PC-9 (cell line): ENCODE data around the gene SEMA4B. TPM values are rescaled to one million over a fixed set of nuclear protein-coding genes. Genes with fewer than 3 reads are reported as not detected.
A peak's percentile ranks its signal among the peaks of the same experiment; 100 is the strongest.

Source experiments
- BruUV-seq: library from RNA; stranded (reverse); fragments of 400-500 nt; replicated peaks from 2 replicates; lab custom pipeline; 2021; lab: Mats Ljungman, UMichigan
- CTCF ChIA-PET: fragments of 300-600 bp; sonication (Branson Sonifier 250); formaldehyde crosslinking; loops from one replicate; lab custom pipeline; 2022; ENCODE audit warnings: antibody characterized with exemption; lab: Charles Lee
- POLR2A ChIA-PET: fragments of 300-600 bp; sonication (Branson Sonifier 250); formaldehyde crosslinking; loops from one replicate; lab custom pipeline; 2022; ENCODE audit warnings: antibody characterized with exemption; ENCODE audit not compliant: unreplicated experiment; lab: Charles Lee
- DNase-seq, 2 experiments: peaks; one replicate each; pipeline versions ENCODE4 v3.0.0 to v3.0.0-alpha.2; 2015 to 2022; ENCODE audit warnings: mixed read lengths in 1 of 2
- H2AFZ ChIP-seq: fragments of 200-600 bp; sonication (generic); 2 replicates; pipeline ENCODE4 v1.8.1; 2017; ENCODE audit warnings: antibody characterized with exemption
- H3F3A ChIP-seq: fragments of 200-600 bp; sonication (generic); 2 replicates; pipeline ENCODE4 v1.8.1; 2017; ENCODE audit warnings: antibody characterized with exemption, mild to moderate bottlenecking, low read depth; ENCODE audit not compliant: insufficient read depth
- H3K27ac ChIP-seq: fragments of 200-600 bp; sonication (generic); 2 replicates; pipeline ENCODE4 v1.6.1; 2016; ENCODE audit warnings: mixed run types
- H3K27me3 ChIP-seq: fragments of 200-600 bp; sonication (generic); 2 replicates; pipeline ENCODE4 v1.6.1; 2016; ENCODE audit warnings: low read depth, mixed run types; ENCODE audit not compliant: insufficient read depth
- H3K36me3 ChIP-seq: fragments of 200-600 bp; sonication (generic); 2 replicates; pipeline ENCODE4 v1.6.1; 2016; ENCODE audit warnings: low read depth, mixed run types
- H3K4me1 ChIP-seq: fragments of 200-600 bp; sonication (generic); replicated peaks from 2 replicates; pipeline ENCODE4 v1.6.1; 2016; ENCODE audit warnings: mixed run types; ENCODE audit not compliant: insufficient read depth
- H3K4me2 ChIP-seq: fragments of 200-600 bp; sonication (generic); 2 replicates; pipeline ENCODE4 v1.6.1; 2017; ENCODE audit warnings: mixed run types
- H3K4me3 ChIP-seq: fragments of 200-600 bp; sonication (generic); 2 replicates; pipeline ENCODE4 v1.6.1; 2016; ENCODE audit warnings: mixed run types
- H3K79me2 ChIP-seq: fragments of 200-600 bp; sonication (generic); 2 replicates; pipeline ENCODE4 v1.6.1; 2017; ENCODE audit warnings: low read depth, mixed run types
- H3K9me2 ChIP-seq: fragments of 200-600 bp; sonication (generic); 2 replicates; pipeline ENCODE4 v1.8.1; 2017; ENCODE audit warnings: mild to moderate bottlenecking; ENCODE audit not compliant: insufficient read depth
- H3K9me3 ChIP-seq: fragments of 200-600 bp; sonication (generic); 2 replicates; pipeline ENCODE4 v1.8.1; 2016; ENCODE audit warnings: low read depth; ENCODE audit not compliant: insufficient read depth
- H4K20me1 ChIP-seq: fragments of 200-600 bp; sonication (generic); 2 replicates; pipeline ENCODE4 v1.8.1; 2017; ENCODE audit not compliant: insufficient read depth
- CTCF ChIP-seq: fragments of 200-600 bp; sonication (generic); conservative IDR thresholded peaks from 2 replicates; pipeline ENCODE4 v1.6.1; 2017; ENCODE audit warnings: mixed run types, antibody characterized with exemption, mild to moderate bottlenecking, moderate library complexity
- EZH2 ChIP-seq: fragments of 200-600 bp; sonication (generic); IDR thresholded peaks from 2 replicates; pipeline ENCODE4 v1.8.0; 2017; ENCODE audit warnings: antibody characterized with exemption, low read depth
- intact Hi-C: fragments of 100-400 bp; cut with micrococcal nuclease; formaldehyde crosslinking; loops from one replicate; pipeline ENCODE4 v1.10.0; 2022; ENCODE audit not compliant: unreplicated experiment
- total RNA-seq: library from RNA; stranded (reverse); gene quantifications from 2 replicates; pipeline ENCODE4 v1.2.3, GENCODE V29; 2021

SEMA4B gene
- total RNA-seq, 1 experiment from 2014 or later: 70.7 TPM

GRCh38 chr15:90211009-90211408 is 9.9 kb downstream of the SEMA4B start:
- intact Hi-C loops: loop anchor here (1.0 to 5.0 kb wide), 2 partner anchors 27 to 109 kb away; partner anchors contain the start of gene IDH2
- peaks cover 85% of the 10 kb centered on the region for H3K79me2 ChIP-seq

GRCh38 chr15:90211440-90212143 is 10.5 kb downstream of the SEMA4B start:
- no peak for TF ChIP-seq CTCF
- TF ChIP-seq EZH2: no peak
- intact Hi-C loops: loop anchor here (1.0 to 5.0 kb wide), 3 partner anchors 27 to 109 kb away; partner anchors contain the start of gene IDH2
- ChIA-PET POLR2A (interaction anchor here (0.7 kb wide), 1 partner anchor 109 kb away, joined by 3 read pairs; no protein-coding TSS in a partner anchor), CTCF (interaction anchor here (1.0 kb wide), 2 partner anchors 10 to 50 kb away, joined by 3 to 4 read pairs; no protein-coding TSS in a partner anchor)
- Histone ChIP-seq H3K4me2 (peak overlapping the region; percentile 88), H3F3A (peaks cover 90% of the 10 kb centered on the region), H3K9me2 (no peaks in the 10 kb centered on the region), H2AFZ (no peak overlapping the region), H3K79me2 (peaks cover 85% of the 10 kb centered on the region), H3K27me3 (no peaks in the 10 kb centered on the region), H3K9me3 (no peaks in the 10 kb centered on the region), H3K4me3 (peak overlapping the region; percentile 51; the same call in 1 of the 2 replicates), H3K36me3 (peaks cover 52% of the 10 kb centered on the region), H3K27ac (peak overlapping the region; percentile 99), H4K20me1 (no peaks in the 10 kb centered on the region), H3K4me1 (peaks cover 88% of the 10 kb centered on the region)
- DNase-seq: peak; percentile 89 to 90
- no TSS peak for BruUV-seq

More at GRCh38 chr15:90211009-90211408, 9.9 kb downstream of the SEMA4B start:
- CTCF ChIA-PET: no interaction called here
- H3K27ac ChIP-seq: peak overlapping the region; percentile 99
- peak overlapping the region; percentile 88 for H3K4me2 ChIP-seq
- H3K4me3 ChIP-seq: peak overlapping the region; percentile 51; the same call in 1 of the 2 replicates
- no peaks in the 10 kb centered on the region for H4K20me1 ChIP-seq
- no peak for DNase-seq
- no peaks in the 10 kb centered on the region for H3K9me2 ChIP-seq
- no peak overlapping the region for H2AFZ ChIP-seq
- no peaks in the 10 kb centered on the region for H3K9me3 ChIP-seq
- H3F3A ChIP-seq: peaks cover 85% of the 10 kb centered on the region
- TSS peak; percentile 74 for BruUV-seq
- POLR2A ChIA-PET: no interaction called here
- TF ChIP-seq EZH2 (no peak), CTCF (no peak)
- peaks cover 94% of the 10 kb centered on the region for H3K4me1 ChIP-seq
- peaks cover 52% of the 10 kb centered on the region for H3K36me3 ChIP-seq
- no peaks in the 10 kb centered on the region for H3K27me3 ChIP-seq

GRCh38 chr15:90212221-90213098 is 11.3 kb downstream of the SEMA4B start:
- DNase-seq: peak; percentile 71 to 77
- Histone ChIP-seq H3K36me3 (peaks cover 47% of the 10 kb centered on the region), H3K27me3 (no peaks in the 10 kb centered on the region), H2AFZ (no peak overlapping the region), H3K9me3 (no peaks in the 10 kb centered on the region), H3K4me3 (peak overlapping the region; percentile 49), H3F3A (peaks cover 85% of the 10 kb centered on the region), H3K79me2 (peaks cover 85% of the 10 kb centered on the region), H3K4me1 (peaks cover 79% of the 10 kb centered on the region), H4K20me1 (no peaks in the 10 kb centered on the region), H3K4me2 (peak overlapping the region; percentile 88), H3K27ac (peak overlapping the region; percentile 99), H3K9me2 (no peaks in the 10 kb centered on the region)
- intact Hi-C loops: loop anchor here (1.0 to 5.0 kb wide), 3 partner anchors 47 to 110 kb away; partner anchors contain the start of gene IDH2
- CTCF ChIA-PET: interaction anchor here (1.0 kb wide), 2 partner anchors 11 to 51 kb away, joined by 3 to 4 read pairs; no protein-coding TSS in a partner anchor
- TF ChIP-seq CTCF (no peak), EZH2 (no peak)
- POLR2A ChIA-PET: interaction anchor here (0.6 to 0.9 kb wide), 3 partner anchors 21 to 1298 kb away, joined by 3 to 5 read pairs (median 3); partner anchors contain the start of genes CIB1 and GDPGP1
- BruUV-seq: TSS peak; percentile 72
